HG03520 (cell line): ENCODE measurements around the gene GPR137C.
"Not testable (repeated sequence)": the region's sequence is repeated elsewhere in the genome, so short reads cannot be mapped to it uniquely, and the experiment has no call there.

Experiments
- ATAC-seq: cut with Tn5 transposase; IDR thresholded peaks from one replicate; pipeline ENCODE4 v1.9.1; 2021; ENCODE audit warnings: mild to moderate bottlenecking, moderate library complexity; ENCODE audit not compliant: unreplicated experiment

The GPR137C gene

GRCh38 chr14:52558688-52559087 is 6.1 kb downstream of the GPR137C start:
- no peak for ATAC-seq

DNA sequence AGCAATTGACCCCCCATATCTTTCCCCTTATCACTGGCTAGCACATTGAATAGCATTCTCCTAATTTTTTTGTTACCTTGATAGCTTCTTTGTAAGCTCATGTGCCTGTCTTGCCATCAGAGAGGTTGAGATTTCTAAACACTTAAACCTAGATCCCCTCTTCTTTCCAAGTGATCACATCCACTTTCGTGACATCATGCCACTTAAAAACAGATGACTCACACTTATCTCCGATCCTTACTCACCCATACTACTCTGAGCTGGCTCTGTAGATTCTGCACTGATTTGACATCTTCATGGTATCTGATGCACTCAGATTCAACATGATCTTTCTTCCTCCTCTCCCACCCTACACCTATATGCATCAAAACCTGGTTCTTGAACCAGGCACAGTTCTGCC is 10.5 kb downstream of the GPR137C start:
- ATAC-seq: no peak

- not testable (repeated sequence) for ATAC-seq
Observed at GRCh38 chr14:52568454-52568853, 15.8 kb downstream of the GPR137C start.

DNA sequence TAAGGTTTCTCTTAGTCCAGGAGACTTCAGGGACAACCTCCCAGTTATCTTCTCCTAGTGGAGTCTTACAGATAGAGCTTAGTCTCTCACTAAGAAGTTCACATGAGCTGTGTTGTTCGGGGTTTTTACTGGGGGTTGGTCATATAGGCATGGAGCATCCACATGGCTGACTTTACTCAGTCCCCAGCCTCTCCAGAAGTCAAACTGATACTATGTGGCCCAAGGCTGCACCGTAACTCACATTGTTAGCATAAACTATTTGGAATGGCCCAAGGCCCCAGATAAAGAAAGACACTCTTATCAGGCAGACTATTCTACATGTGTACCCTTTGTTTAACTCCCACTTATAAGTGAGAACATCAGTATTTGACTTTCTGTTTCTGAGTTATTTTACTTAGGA is 23.2 kb downstream of the GPR137C start:
- ATAC-seq: no peak

GRCh38 chr14:52583544-52583943 is 30.9 kb downstream of the GPR137C start:
- ATAC-seq: no peak

DNA sequence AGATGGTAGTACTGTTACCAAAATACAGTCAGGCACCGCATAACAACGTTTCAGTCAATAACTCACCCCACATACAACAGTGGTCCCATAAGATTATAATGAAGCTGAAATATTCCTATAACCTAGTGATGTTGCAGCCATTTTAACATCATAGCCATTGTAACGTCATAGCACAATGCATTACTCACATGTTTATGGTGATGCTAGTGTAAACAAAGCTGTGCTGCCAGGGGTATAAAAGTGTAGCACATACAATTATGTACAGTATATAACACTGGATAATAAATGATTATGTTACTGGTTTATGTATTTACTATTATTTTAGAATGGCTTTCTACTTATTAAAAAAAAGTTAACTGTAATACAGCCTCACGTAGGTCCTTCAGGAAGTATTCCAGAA is 37.0 kb downstream of the GPR137C start:
- ATAC-seq: no peak

- ATAC-seq: no peak
Observed at GRCh38 chr14:52590318-52590717, 37.7 kb downstream of the GPR137C start.

- ATAC-seq: no peak
Observed at GRCh38 chr14:52596320-52596719, 43.7 kb downstream of the GPR137C start.

DNA sequence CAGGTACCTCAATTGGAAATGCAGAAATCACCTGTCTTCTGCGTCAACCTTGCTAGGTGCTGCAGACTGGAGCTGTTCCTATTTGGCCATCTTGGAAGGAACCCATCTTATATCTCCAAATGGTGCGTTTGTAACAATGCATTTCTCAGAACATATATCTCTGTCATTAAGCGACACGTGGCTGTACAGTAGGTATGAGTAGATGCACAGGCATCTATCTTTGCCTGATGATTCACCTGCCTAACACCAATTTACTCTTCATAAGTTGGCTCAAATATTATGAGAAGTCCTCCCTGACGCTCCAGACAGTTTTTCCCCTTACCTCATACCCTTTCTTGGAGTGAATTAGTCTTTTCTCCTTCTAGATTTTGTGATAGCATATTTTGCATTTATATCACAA is 44.2 kb downstream of the GPR137C start:
- ATAC-seq: no peak

GRCh38 chr14:52598568-52598967 is 45.9 kb downstream of the GPR137C start:
- ATAC-seq: no peak

GRCh38 chr14:52599974-52600373 is 47.3 kb downstream of the GPR137C start:
- ATAC-seq: no peak

DNA sequence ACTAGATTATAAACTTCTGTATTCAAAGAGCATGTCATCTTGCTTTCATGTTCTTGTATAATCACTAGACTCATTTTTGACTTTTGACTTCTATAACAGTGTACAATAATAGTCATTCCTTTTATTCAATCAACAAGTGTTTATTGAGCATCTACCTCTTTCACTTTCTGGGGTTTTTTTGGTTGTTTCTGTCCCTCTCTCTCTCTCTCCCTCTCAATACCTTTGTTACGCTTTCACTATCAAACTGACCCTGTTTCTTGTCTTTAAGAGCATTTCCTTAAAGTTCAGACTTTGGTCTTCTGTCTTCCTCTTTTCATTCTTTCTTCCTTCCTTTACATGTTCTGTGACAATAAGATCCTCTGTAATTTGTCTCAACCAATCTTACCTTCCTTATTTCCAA is 49.5 kb downstream of the GPR137C start:
- ATAC-seq: no peak

GRCh38 chr14:52607061-52607460 is 54.4 kb downstream of the GPR137C start:
- no peak for ATAC-seq

- no peak for ATAC-seq
Observed at GRCh38 chr14:52609445-52610044, 56.9 kb downstream of the GPR137C start.

- ATAC-seq: no peak
Observed at GRCh38 chr14:52610187-52610586, 57.6 kb downstream of the GPR137C start.

DNA sequence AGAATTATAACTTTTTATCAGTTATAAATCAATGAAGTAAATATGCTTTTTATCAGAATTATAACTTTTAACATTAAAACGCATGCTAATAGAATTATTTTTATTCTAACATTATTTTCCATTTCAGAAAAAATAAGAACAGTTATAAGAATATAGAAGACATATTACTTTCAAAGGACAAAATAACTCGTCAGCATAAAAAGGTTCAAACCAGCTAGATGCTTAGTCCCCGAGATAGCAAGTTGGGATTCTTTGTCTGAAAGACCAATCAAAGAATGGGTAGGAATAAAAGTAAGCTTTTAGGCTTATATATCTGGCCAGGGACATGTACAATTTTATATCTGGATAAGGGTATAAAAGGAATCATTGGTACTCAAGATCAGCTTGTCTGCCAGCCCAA is 66.0 kb downstream of the GPR137C start:
- ATAC-seq: no peak

- no peak for ATAC-seq
Observed at GRCh38 chr14:52619687-52620086, 67.1 kb downstream of the GPR137C start.

- ATAC-seq: no peak
Observed at GRCh38 chr14:52640137-52640536, 87.5 kb downstream of the GPR137C start.

DNA sequence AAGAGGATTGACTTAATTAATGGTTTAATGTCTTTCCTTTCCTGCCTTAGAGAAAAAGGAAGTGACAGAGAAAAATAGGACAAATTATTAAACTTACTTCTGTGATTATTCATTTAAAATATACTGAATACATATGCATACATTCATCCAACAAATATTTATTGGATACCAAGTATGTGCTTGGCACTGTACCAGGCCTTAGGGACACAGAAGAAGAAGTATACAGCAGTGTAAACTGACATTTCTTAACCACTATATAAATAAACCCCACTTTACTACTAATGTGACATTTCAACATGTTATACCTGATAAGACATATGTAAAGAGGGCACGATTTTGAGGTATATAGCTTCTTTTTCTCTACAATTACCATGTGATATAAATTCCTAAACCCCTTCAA is 89.1 kb downstream of the GPR137C start:
- ATAC-seq: no peak

GRCh38 chr14:52649511-52649910 is 96.9 kb downstream of the GPR137C start:
- ATAC-seq: no peak

GRCh38 chr14:52650774-52651173 is 98.1 kb downstream of the GPR137C start:
- no peak for ATAC-seq

DNA sequence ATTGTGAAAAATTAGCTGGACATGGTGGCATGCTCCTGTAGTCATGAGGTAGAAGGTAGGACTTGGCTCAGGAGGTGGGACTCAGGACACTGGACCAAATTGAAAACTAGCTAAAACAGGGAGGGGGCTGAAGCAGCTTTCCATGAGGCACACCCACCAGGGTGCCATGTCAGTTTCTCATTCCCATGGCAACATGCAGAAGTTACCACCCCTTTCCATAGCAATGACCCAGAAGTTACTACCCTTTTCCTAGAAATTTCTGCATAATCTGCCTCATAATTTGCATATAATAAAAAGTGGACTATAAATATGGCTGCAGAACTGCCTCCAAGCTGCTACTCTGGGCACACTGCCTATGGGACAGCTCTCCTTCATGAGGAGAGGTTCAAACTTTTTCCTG is 104.3 kb downstream of the GPR137C start:
- no peak for ATAC-seq

DNA sequence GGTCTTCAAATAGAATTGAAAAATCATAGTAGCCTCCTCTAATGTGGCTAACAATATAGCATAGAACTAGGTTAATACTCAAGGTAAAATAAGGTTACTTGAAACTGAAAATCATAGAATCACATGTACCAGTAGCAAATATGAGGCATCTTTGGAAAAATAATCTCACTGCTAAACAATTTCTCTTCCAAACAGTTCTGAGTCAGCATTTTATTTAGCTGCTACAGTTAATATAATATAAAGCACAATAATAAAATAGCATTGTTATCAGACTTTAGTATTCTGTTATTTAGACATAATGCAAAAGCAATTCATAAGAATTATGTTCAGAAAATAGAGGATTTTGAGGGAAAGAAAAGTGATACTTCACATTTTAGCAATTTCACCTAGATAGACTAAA is 107.7 kb downstream of the GPR137C start:
- ATAC-seq: no peak
